Prostate gland (tissue), 2 donors: ENCODE measurements around the gene ZSWIM3.

Source experiments
- POLR2A ChIP-seq: fragments of 450-650 bp; IDR thresholded peaks from one replicate; pipeline ENCODE4 v1.6.1; 2016; ENCODE audit warnings: antibody characterized with exemption, mild to moderate bottlenecking
- POLR2AphosphoS5 ChIP-seq: sonication (generic); formaldehyde crosslinking; IDR thresholded peaks from one replicate; pipeline ENCODE4 v1.6.1; 2017; ENCODE audit warnings: antibody characterized with exemption
- TF ChIP-seq, protein P1 (sequence below), 4 experiments: fragments of 200-600 bp in 2 of 4; fragments of 450-650 bp in 2 of 4; sonication (generic) in 2 of 4; IDR thresholded peaks; 1 replicate in 3 of 4; 2 replicates in 1 of 4; pipeline ENCODE4 v1.5.1; 2016 to 2019; ENCODE audit warnings: antibody characterized with exemption in 4 of 4, mild to moderate bottlenecking in 2 of 4, moderate library complexity in 2 of 4

DNA sequence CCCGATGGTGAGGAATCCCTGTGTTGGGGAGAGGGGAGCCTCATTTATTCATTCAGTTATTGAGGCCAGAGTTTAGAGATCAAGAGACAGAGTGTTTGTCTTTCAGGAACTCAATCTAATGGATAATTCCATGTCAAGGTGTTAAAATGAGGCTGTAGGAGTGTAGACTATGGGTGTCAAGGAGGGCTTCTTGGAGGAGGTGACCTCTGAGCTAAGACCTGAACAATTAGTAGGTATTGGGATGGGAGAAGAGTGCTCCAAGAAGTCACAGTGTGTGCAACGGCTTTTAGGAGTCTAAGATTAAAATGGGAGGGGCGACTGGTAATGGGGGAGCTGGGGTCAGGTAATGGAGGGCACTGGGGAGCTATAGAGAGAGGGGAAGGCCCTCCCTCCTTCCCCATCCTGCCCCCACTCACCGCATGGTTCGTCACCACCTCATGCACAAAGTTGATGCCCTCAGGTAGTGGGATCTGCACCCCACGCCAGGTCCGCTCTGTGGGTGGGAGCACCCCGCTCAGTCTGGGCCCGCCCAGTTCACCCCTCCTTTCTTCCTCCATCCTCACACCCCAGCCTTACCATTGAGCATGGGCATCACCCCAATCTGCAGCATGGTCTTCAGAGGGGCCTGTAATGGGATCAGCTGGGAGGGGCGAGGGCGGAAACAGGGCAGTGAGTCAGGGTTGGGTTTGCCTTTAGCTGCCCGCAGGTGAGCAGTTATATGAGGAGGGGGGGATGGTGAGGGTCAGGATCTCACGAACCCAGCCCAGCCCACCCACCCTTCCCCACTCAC, 41.8 kb downstream of the ZSWIM3 start:
- TF ChIP-seq POLR2A: no peak
- TF ChIP-seq, protein P1, sequence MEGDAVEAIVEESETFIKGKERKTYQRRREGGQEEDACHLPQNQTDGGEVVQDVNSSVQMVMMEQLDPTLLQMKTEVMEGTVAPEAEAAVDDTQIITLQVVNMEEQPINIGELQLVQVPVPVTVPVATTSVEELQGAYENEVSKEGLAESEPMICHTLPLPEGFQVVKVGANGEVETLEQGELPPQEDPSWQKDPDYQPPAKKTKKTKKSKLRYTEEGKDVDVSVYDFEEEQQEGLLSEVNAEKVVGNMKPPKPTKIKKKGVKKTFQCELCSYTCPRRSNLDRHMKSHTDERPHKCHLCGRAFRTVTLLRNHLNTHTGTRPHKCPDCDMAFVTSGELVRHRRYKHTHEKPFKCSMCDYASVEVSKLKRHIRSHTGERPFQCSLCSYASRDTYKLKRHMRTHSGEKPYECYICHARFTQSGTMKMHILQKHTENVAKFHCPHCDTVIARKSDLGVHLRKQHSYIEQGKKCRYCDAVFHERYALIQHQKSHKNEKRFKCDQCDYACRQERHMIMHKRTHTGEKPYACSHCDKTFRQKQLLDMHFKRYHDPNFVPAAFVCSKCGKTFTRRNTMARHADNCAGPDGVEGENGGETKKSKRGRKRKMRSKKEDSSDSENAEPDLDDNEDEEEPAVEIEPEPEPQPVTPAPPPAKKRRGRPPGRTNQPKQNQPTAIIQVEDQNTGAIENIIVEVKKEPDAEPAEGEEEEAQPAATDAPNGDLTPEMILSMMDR (IDR thresholded peaks at IDR 0.05): no peak
- no peak for TF ChIP-seq POLR2AphosphoS5
